Naive thymus-derived CD8-positive, alpha-beta T cell (primary cell): ENCODE measurements around the gene RRM2. TPM values are rescaled to one million over a fixed set of nuclear protein-coding genes. Genes with fewer than 3 reads are reported as not detected.

ENCODE experiments used
- ATAC-seq, 2 donors: fragments of 150-1000 bp; cut with Tn5 transposase in 1 of 2; sonication (Bioruptor Pico), chemical (Tn5 transposase) in 1 of 2; 1 replicate in 1 of 2; 2 replicates in 1 of 2; pipeline ENCODE4 v1.10.0; 2021; ENCODE audit warnings: mild to moderate bottlenecking in 2 of 2, moderate library complexity in 2 of 2
- POLR2A ChIA-PET: fragments of 350-600 bp; sonication (Branson Sonifier 250); formaldehyde crosslinking; loops from one replicate; lab custom pipeline; 2021; ENCODE audit warnings: antibody characterized with exemption; lab: Charles Lee
- DNase-seq, 10 donors: peaks; one replicate each; pipeline versions ENCODE4 v3.0.0 to v3.0.0-alpha.2; 2020 to 2022
- H3K27ac Mint-ChIP-seq, 10 donors: one replicate each; pipeline ENCODE4 v1.8.0; 2020 to 2022; ENCODE audit warnings: mild to moderate bottlenecking in 10 of 10, mixed read lengths in 10 of 10, moderate library complexity in 4 of 10, inconsistent platforms in 1 of 10
- H3K27me3 Mint-ChIP-seq, 5 donors: one replicate each; pipeline ENCODE4 v1.8.0; 2021 to 2022; ENCODE audit warnings: mixed read lengths in 5 of 5
- H3K36me3 Mint-ChIP-seq, 3 donors: one replicate each; pipeline ENCODE4 v1.8.0; 2020 to 2022; ENCODE audit warnings: mixed read lengths in 3 of 3, mild to moderate bottlenecking in 2 of 3, inconsistent platforms in 1 of 3
- H3K4me1 Mint-ChIP-seq, 4 donors: one replicate each; pipeline ENCODE4 v1.8.0; 2021 to 2022; ENCODE audit warnings: mixed read lengths in 4 of 4
- H3K4me3 Mint-ChIP-seq, 10 donors: one replicate each; pipeline ENCODE4 v1.8.0; 2020 to 2022; ENCODE audit warnings: mild to moderate bottlenecking in 10 of 10, mixed read lengths in 10 of 10, moderate library complexity in 6 of 10, inconsistent platforms in 1 of 10
- H3K9me3 Mint-ChIP-seq, 9 donors: one replicate each; pipeline ENCODE4 v1.8.0; 2020 to 2022; ENCODE audit warnings: mixed read lengths in 9 of 9, mild to moderate bottlenecking in 3 of 9, inconsistent platforms in 1 of 9, moderate library complexity in 1 of 9
- polyA plus RNA-seq, 3 donors: library from polyadenylated mRNA; unstranded; fragments of 300-500 nt; fragmentation: Illumina TruSeq; gene quantifications; one replicate each; pipeline ENCODE4 v1.2.3, GENCODE V29; 2021
- total RNA-seq, 8 experiments: library from RNA in 2 of 8; stranded (reverse) in 2 of 8; gene quantifications; one replicate each; pipeline ENCODE4 v1.2.3 and lab custom pipeline; 2021 to 2026

Gene RRM2
- total and polyA plus RNA-seq, 5 experiments from 2014 or later, result 0.58 to 1.4 (median 0.66) TPM; not detected in 2

DNA sequence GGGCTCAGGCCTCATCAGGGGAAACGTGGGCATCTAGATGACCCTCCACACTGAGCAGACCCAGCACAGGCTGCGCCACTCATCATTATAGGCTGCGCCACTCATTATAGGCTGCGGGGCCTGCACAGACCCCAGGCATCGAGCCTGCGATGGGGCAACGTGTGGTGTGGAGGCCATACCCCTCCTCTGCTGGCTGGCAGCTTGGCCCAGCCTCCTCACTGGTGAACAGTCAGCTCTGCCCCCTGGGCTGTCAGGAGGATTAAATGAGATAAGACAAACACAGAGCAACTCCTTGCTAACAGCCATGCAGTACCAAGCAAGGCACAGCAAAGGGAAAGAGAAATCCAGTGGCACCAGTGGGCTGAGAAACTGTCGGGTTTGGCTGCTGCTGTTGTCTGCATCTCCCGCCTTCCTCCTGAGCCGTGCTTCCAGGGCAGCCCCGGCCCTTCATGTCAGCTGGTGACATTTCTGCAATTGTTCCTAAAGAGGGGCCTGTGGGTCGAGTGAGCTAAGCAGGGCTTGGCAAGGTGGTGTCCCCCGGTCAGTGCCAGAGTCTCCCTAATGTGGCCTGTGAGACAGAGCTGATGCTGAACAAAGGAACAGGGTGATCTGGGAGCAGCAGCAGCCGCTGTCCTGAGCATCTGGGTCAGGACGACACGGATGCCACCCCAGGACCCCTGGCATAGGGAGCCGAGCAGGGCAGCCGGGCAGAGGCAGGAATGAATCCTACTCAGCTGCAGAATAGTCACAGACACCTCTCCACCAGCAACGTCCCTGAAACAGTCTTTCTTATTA, 48.7 kb downstream of the RRM2 start:
- H3K9me3 Mint-ChIP-seq, result no peaks in the 10 kb centered on the region
- POLR2A ChIA-PET, result no interaction called here
- no peak overlapping the region for H3K4me3 Mint-ChIP-seq
- DNase-seq (no peak), ATAC-seq (no peak)
- no peaks in the 10 kb centered on the region for H3K36me3 Mint-ChIP-seq
- H3K27ac Mint-ChIP-seq, result no peak overlapping the region
- no peaks in the 10 kb centered on the region for H3K27me3 Mint-ChIP-seq
- H3K4me1 Mint-ChIP-seq, result no peaks in the 10 kb centered on the region

DNA sequence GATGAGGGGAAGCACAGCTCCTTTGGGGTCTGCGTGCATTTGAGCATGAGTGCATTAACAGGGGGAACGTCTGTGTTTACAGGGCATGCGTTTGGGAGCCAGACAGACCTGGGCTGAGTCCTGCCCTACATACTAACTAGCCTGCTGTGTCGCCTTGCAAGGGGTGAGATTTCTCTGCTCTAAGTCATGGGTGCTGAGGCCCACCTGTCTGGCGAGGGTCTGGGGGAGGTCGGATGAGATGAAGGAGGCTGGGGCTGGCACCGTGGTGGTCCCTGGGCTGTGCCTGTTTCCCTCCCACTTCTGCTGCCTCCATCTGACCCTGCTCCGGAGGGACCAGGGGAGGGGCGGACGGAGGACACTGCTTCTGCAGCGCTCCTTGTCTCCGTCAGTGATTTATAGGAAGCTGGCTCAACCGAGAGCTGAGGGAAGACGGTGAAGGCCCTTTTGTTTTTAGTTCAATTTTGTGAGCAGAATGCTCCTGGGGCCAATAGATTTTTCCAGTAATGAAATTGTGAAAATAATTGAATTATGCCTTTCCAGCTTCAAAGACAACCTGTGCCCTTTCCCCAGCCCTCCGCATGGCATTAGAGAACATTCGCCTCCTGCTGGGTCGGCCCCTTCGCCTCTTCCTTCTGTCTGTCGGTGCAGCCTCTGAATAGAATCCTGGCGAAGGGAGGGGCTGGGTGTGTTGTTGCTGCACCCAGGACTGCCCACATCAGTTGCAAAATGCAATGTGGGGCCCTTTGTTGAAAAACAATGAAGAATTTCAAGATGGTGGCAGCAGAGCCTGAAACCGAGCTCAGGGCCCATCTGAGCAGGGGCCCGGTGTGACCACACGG, 49.7 kb downstream of the RRM2 start:
- Mint-ChIP-seq H3K4me3 (no peak overlapping the region), H3K27me3 (no peaks in the 10 kb centered on the region), H3K27ac (no peak overlapping the region), H3K36me3 (no peaks in the 10 kb centered on the region), H3K4me1 (no peaks in the 10 kb centered on the region), H3K9me3 (no peaks in the 10 kb centered on the region)
- ATAC-seq, result no peak
- POLR2A ChIA-PET, result no interaction called here
- DNase-seq, result peak in 1 of 10 donors; percentile 8

DNA sequence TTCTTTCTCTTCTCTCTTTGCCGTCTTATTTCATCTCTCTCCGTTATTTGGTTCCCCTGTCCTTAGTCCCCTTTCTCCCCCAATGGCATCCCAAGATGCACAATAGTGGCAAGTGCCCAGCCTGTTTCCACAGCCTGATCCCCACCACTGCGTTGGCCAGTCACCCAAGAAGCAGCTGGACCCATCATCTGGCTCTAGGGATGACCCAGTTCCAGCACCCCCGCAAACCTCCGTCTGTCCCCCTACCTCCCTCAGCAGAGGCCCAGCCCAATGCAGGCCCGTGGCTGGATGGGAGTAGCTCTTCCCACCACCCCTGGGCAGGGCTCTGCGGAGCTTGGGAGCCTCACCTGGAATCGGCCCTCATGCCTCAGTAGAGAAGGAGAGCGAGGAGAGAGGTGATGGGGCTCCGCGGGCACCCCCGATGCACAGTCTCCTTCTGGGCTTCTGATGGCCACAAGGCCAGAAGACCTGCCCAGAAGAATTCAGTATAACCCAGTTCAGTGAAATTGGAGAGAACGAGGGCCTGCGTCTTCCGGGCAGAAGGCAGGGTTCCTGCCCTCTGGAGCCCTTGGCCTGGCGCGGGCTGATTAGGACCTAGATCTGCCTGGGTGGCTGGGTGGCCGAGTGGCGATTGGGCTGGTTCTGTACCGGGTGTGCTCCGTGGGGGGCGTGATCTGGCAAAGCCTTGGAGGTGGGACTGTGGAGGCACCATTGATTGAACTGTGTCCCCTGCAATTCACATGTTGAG, 50.9 kb downstream of the RRM2 start:
- ATAC-seq, result no peak

GRCh38 chr2:10174173-10174572, 51.6 kb downstream of the RRM2 start:
- no peaks in the 10 kb centered on the region for H3K4me1 Mint-ChIP-seq
- H3K36me3 Mint-ChIP-seq, result no peaks in the 10 kb centered on the region
- no peak overlapping the region for H3K4me3 Mint-ChIP-seq
- H3K27me3 Mint-ChIP-seq, result no peaks in the 10 kb centered on the region
- no peaks in the 10 kb centered on the region for H3K9me3 Mint-ChIP-seq
- POLR2A ChIA-PET, result no interaction called here
- H3K27ac Mint-ChIP-seq, result no peak overlapping the region
- ATAC-seq, result no peak
- DNase-seq, result no peak

More for the DNA sequence above, 50.9 kb downstream of the RRM2 start:
- Mint-ChIP-seq H3K36me3 (no peaks in the 10 kb centered on the region), H3K4me1 (no peaks in the 10 kb centered on the region), H3K27me3 (no peaks in the 10 kb centered on the region), H3K4me3 (no peak overlapping the region), H3K27ac (no peak overlapping the region), H3K9me3 (no peaks in the 10 kb centered on the region)
- POLR2A ChIA-PET, result no interaction called here
- peak in 1 of 10 donors; percentile 50 for DNase-seq

DNA sequence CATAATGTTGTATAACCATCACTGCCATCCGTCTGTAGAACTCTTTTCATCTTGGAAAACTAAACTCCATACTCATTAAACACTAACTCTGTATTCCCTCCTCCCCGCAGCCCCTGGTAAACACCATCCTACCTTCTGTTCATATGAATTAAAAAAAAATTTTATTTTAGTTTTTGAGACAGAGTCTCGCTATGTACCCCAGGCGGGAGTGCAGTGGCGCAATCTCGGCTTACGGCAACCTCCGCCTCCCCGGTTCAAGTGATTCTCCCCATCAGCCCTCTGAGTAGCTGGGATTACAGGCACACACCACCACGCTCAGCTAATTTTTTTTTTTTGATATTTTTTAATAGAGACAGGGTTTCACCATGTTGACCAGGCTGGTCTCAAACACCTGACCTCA, 52.9 kb downstream of the RRM2 start:
- Mint-ChIP-seq H3K9me3 (peaks cover 0 to 1% (median 0%) of the 10 kb centered on the region in 9 donors), H3K36me3 (no peaks in the 10 kb centered on the region), H3K4me1 (no peaks in the 10 kb centered on the region), H3K4me3 (no peak overlapping the region), H3K27me3 (no peaks in the 10 kb centered on the region), H3K27ac (no peak overlapping the region)
- POLR2A ChIA-PET, result no interaction called here
- no peak for DNase-seq
- no peak for ATAC-seq

GRCh38 chr2:10178751-10179150, 56.2 kb downstream of the RRM2 start:
- H3K27me3 Mint-ChIP-seq, result no peaks in the 10 kb centered on the region
- H3K27ac Mint-ChIP-seq, result no peak overlapping the region
- H3K4me3 Mint-ChIP-seq, result no peak overlapping the region
- POLR2A ChIA-PET, result no interaction called here
- H3K9me3 Mint-ChIP-seq, result peaks cover 0 to 7% (median 2%) of the 10 kb centered on the region in 9 donors
- peaks cover 0 to 2% (median 0%) of the 10 kb centered on the region in 3 donors for H3K36me3 Mint-ChIP-seq
- H3K4me1 Mint-ChIP-seq, result no peaks in the 10 kb centered on the region
- peak in 1 of 10 donors; percentile 4 for DNase-seq
- ATAC-seq, result no peak

DNA sequence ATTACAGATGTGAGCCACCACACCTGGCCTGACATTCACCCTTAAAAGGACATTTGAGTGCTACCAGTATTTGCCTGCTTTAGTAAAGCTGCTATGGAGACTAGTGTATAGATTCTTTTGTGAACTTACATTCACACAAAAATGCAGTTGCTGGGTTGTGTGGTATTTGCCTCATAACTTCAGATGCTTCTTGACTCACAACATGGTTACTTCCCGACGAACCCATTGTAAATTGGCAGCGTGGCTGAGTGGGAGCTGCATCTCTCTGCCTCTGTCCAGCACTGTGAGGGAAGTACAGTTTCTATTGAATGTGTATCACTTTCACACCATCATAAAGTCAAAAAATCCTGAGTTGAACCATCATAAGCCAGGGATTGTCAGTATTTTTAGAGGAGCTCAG, 56.9 kb downstream of the RRM2 start:
- H3K4me3 Mint-ChIP-seq, result no peak overlapping the region
- POLR2A ChIA-PET, result no interaction called here
- H3K36me3 Mint-ChIP-seq, result peaks cover 0 to 2% (median 0%) of the 10 kb centered on the region in 3 donors
- H3K4me1 Mint-ChIP-seq, result no peaks in the 10 kb centered on the region
- ATAC-seq, result no peak
- no peaks in the 10 kb centered on the region for H3K27me3 Mint-ChIP-seq
- H3K9me3 Mint-ChIP-seq, result peaks cover 0 to 7% (median 4%) of the 10 kb centered on the region in 9 donors
- no peak for DNase-seq
- no peak overlapping the region for H3K27ac Mint-ChIP-seq

DNA sequence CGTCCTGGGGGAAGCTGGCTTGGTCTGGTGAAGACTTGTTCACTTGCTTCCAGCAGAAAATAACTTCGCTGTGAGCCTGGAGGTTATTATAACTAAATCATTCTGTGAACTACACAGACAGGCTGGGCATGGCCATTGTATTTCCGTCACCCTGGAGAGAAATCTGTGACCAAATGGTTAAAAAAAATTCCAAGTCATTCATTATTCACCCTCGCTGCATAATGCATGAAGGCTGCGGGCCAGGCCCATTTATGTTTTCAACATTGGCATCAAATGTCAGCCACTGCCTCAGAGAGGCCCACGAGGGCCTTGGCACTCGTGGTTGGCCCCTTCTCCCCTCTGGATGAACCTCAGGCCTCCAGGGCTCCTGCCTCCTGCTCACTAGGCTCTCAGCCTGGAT, 57.7 kb downstream of the RRM2 start:
- Mint-ChIP-seq H3K27ac (no peak overlapping the region), H3K9me3 (peaks cover 0 to 7% (median 4%) of the 10 kb centered on the region in 9 donors), H3K36me3 (peaks cover 0 to 2% (median 0%) of the 10 kb centered on the region in 3 donors), H3K4me1 (no peaks in the 10 kb centered on the region), H3K27me3 (no peaks in the 10 kb centered on the region), H3K4me3 (no peak overlapping the region)
- POLR2A ChIA-PET, result interaction anchor here (0.6 kb wide), 1 partner anchor 641 kb away, joined by 3 read pairs; no protein-coding TSS in a partner anchor
- no peak for DNase-seq
- ATAC-seq, result no peak

Other genes with a start within 250 kb of the RRM2 start
- under 1 TPM in 1 of 2 experiments, not detected in 1; 0.47 TPM for gene GRHL1, start 171.0 kb upstream of the RRM2 start, total RNA-seq
- under 1 TPM in 1 of 3 donors, not detected in 2; 0.05 TPM for gene GRHL1, start 171.0 kb upstream of the RRM2 start, polyA plus RNA-seq
- 10 to 100 TPM in 1 of 2 experiments, 1 to 10 TPM in 1; 6.5 to 10.8 TPM for gene KLF11, start 79.2 kb upstream of the RRM2 start, total RNA-seq
- gene KLF11, start 79.2 kb upstream of the RRM2 start, polyA plus RNA-seq, result 1 to 10 TPM; 1.3 to 4.3 (median 2.1) TPM
- not detected for gene CYS1, start 42.3 kb upstream of the RRM2 start, total RNA-seq
- not detected for gene CYS1, start 42.3 kb upstream of the RRM2 start, polyA plus RNA-seq
- 10 to 100 TPM; 84.9 to 86.2 TPM for gene HPCAL1, start 180.2 kb downstream of the RRM2 start, total RNA-seq
- 100 to 1,000 TPM in 1 of 3 donors, 10 to 100 TPM in 2; 71.5 to 122 (median 98.2) TPM for gene HPCAL1, start 180.2 kb downstream of the RRM2 start, polyA plus RNA-seq